Caco-2 (cell line): Measurements from ENCODE around the gene EPB41L4A. TPM values are rescaled to one million over a fixed set of nuclear protein-coding genes. Genes with fewer than 3 reads are reported as not detected.

Source experiments
- BruUV-seq: library from RNA; stranded (reverse); fragments of 400-500 nt; replicated peaks from 2 replicates; lab custom pipeline; 2021; lab: Mats Ljungman, UMichigan
- CTCF ChIA-PET: fragments of 300-600 bp; sonication (Branson Sonifier 250); formaldehyde crosslinking; loops from one replicate; lab custom pipeline; 2022; ENCODE audit warnings: antibody characterized with exemption; lab: Charles Lee
- POLR2A ChIA-PET: fragments of 300-600 bp; sonication (Branson Sonifier 250); formaldehyde crosslinking; loops from one replicate; lab custom pipeline; 2022; ENCODE audit warnings: antibody characterized with exemption; lab: Charles Lee
- DNase-seq, 2 experiments: peaks; one replicate each; pipeline versions ENCODE4 v3.0.0 to v3.0.0-alpha.2; 2020 to 2022
- H3K27me3 ChIP-seq: replicated peaks from 2 replicates; pipeline ENCODE4 v1.6.0; 2011; ENCODE audit warnings: low read length; ENCODE audit not compliant: control insufficient read depth, insufficient read depth
- H3K36me3 ChIP-seq: 2 replicates; pipeline ENCODE4 v1.5.1; 2011; ENCODE audit warnings: low read length; ENCODE audit not compliant: control insufficient read depth, insufficient read depth
- H3K4me1 ChIP-seq: fragments of 250-450 bp; sonication (Bioruptor Pico); 2 replicates; pipeline ENCODE4 v1.5.1; 2020; ENCODE audit warnings: mild to moderate bottlenecking
- H3K4me3 ChIP-seq: 2 replicates; pipeline ENCODE4 v1.5.1; 2011; ENCODE audit warnings: low read depth, mild to moderate bottlenecking, control low read depth, low read length
- H3K9me3 ChIP-seq: fragments of 250-450 bp; sonication (Bioruptor Pico); 2 replicates; pipeline ENCODE4 v1.5.1; 2020; ENCODE audit warnings: mild to moderate bottlenecking, moderate library complexity
- H3K27ac Mint-ChIP-seq: one replicate; pipeline ENCODE4 v1.8.0; 2022; ENCODE audit warnings: mixed read lengths; ENCODE audit not compliant: unreplicated experiment
- H3K27me3 Mint-ChIP-seq: one replicate; pipeline ENCODE4 v1.8.0; 2022; ENCODE audit warnings: mixed read lengths; ENCODE audit not compliant: insufficient read depth, unreplicated experiment
- H3K36me3 Mint-ChIP-seq: one replicate; pipeline ENCODE4 v1.8.0; 2022; ENCODE audit warnings: mild to moderate bottlenecking, mixed read lengths; ENCODE audit not compliant: insufficient read depth, unreplicated experiment
- H3K4me1 Mint-ChIP-seq: one replicate; pipeline ENCODE4 v1.8.0; 2022; ENCODE audit warnings: low read depth, mixed read lengths; ENCODE audit not compliant: unreplicated experiment
- H3K4me3 Mint-ChIP-seq: one replicate; pipeline ENCODE4 v1.8.0; 2022; ENCODE audit warnings: mild to moderate bottlenecking, moderate library complexity, mixed read lengths; ENCODE audit not compliant: unreplicated experiment
- H3K9me3 Mint-ChIP-seq: one replicate; pipeline ENCODE4 v1.8.0; 2022; ENCODE audit warnings: mixed read lengths; ENCODE audit not compliant: unreplicated experiment
- CTCF ChIP-seq, 2 experiments: fragments of 200-600 bp in 1 of 2; IDR thresholded peaks; 1 replicate in 1 of 2; 2 replicates in 1 of 2; pipeline versions ENCODE4 v1.5.1 to v1.8.0; 2011 to 2022; ENCODE audit warnings: antibody characterized with exemption in 1 of 2, control low read depth in 1 of 2, inconsistent platforms in 1 of 2, low read depth in 1 of 2, low read length in 1 of 2, mild to moderate bottlenecking in 1 of 2, moderate library complexity in 1 of 2; ENCODE audit not compliant: insufficient read depth in 1 of 2, severe bottlenecking in 1 of 2, unreplicated experiment in 1 of 2
- intact Hi-C: fragments of 100-400 bp; cut with micrococcal nuclease; formaldehyde crosslinking; loops from one replicate; pipeline ENCODE4 v1.10.0; 2022; ENCODE audit not compliant: unreplicated experiment
- total RNA-seq: library from RNA; stranded (reverse); gene quantifications from 2 replicates; pipeline ENCODE4 v1.2.3, GENCODE V29; 2022

The EPB41L4A gene
- total RNA-seq, 1 experiment from 2014 or later: 1.4 TPM

DNA sequence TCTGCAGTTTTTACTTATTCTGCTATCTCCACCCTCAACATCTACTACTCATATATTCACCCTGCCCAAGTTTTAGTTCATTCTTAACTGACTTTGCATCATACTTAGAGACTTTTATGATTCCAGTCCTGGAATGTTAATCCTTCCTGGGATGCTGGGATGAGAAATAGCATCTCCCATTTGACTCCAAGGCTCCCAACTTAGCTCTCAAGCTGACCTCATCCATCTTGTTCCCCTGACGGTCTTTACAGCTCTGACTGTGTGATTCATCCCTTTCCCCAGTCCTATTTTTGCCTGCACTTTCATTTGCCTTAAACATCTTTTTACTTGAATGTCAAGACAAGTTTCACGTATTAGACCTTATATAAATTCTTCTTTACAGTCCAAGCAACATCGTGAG is 297.8 kb downstream of the EPB41L4A start:
- Mint-ChIP-seq H3K4me3 (no peak overlapping the region), H3K4me1 (no peaks in the 10 kb centered on the region), H3K9me3 (no peaks in the 10 kb centered on the region), H3K27me3 (peaks cover 22% of the 10 kb centered on the region), H3K27ac (no peak overlapping the region), H3K36me3 (no peaks in the 10 kb centered on the region)
- no peaks in the 10 kb centered on the region for H3K4me1 ChIP-seq
- DNase-seq: no peak
- TF ChIP-seq CTCF (IDR thresholded peaks at IDR 0.05; ENCODE audit: insufficient read depth in 1 of 2, low read depth in 1 of 2, low read length in 1 of 2, severe bottlenecking in 1 of 2, unreplicated experiment in 1 of 2): no peak
- BruUV-seq: no TSS peak
- H3K4me3 ChIP-seq: no peak overlapping the region
- ChIA-PET CTCF (no interaction called here), POLR2A (no interaction called here)
- intact Hi-C loops: no loop called here
- H3K27me3 ChIP-seq: no peaks in the 10 kb centered on the region
- no peaks in the 10 kb centered on the region for H3K36me3 ChIP-seq
- no peaks in the 10 kb centered on the region for H3K9me3 ChIP-seq

DNA sequence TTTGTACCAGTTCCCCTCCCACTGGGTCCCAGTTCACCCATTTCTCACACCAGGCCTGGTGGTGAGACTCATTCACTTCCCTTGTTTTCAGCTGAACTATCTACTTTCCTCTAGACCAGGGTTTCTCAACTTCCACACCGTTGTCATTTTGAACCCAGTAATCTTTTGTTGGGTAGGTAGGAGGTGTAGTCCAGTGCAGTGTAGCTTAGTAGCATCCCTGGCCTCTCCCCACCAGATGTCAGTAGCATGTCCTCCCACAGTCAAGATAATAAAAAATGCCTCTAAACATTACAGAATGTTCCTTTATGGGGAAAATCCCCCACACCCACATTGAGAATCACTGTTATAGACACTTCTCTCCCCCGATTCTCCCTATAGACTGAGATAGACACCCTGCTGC is 299.1 kb downstream of the EPB41L4A start:
- H3K9me3 Mint-ChIP-seq: no peaks in the 10 kb centered on the region
- H3K27me3 Mint-ChIP-seq: peaks cover 23% of the 10 kb centered on the region
- no peak overlapping the region for H3K27ac Mint-ChIP-seq
- no peaks in the 10 kb centered on the region for H3K9me3 ChIP-seq
- no peak for TF ChIP-seq CTCF (IDR thresholded peaks at IDR 0.05; ENCODE audit: insufficient read depth in 1 of 2, low read depth in 1 of 2, low read length in 1 of 2, severe bottlenecking in 1 of 2, unreplicated experiment in 1 of 2)
- BruUV-seq: no TSS peak
- CTCF ChIA-PET: no interaction called here
- no peaks in the 10 kb centered on the region for H3K4me1 ChIP-seq
- H3K36me3 Mint-ChIP-seq: no peaks in the 10 kb centered on the region
- H3K4me1 Mint-ChIP-seq: no peaks in the 10 kb centered on the region
- POLR2A ChIA-PET: no interaction called here
- no peak overlapping the region for H3K4me3 ChIP-seq
- intact Hi-C loops: no loop called here
- H3K36me3 ChIP-seq: no peaks in the 10 kb centered on the region
- no peak for DNase-seq
- H3K27me3 ChIP-seq: no peaks in the 10 kb centered on the region
- H3K4me3 Mint-ChIP-seq: no peak overlapping the region

DNA sequence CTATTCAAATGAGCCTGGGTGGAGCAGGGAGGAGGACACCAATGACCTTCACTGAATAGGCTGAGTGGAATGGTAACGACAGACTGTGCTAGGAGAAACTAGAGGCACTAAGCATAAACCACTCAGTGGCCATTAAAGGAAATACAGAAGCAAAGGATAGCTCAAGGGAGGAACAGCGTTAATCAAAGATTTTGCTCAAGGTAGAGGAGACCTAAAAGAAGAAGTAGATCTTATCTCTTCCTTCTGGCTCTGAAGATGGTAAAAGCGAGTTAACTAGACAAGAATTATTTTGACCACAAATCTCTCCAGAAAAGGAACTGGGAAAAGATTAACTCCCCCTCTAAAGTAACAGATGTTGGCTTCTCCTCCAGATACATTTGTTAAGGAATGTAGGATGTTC is 299.6 kb downstream of the EPB41L4A start:
- no peaks in the 10 kb centered on the region for H3K9me3 Mint-ChIP-seq

More for the DNA sequence above, 299.6 kb downstream of the EPB41L4A start:
- TF ChIP-seq CTCF (IDR thresholded peaks at IDR 0.05; ENCODE audit: insufficient read depth in 1 of 2, low read depth in 1 of 2, low read length in 1 of 2, severe bottlenecking in 1 of 2, unreplicated experiment in 1 of 2): no peak
- BruUV-seq: no TSS peak
- no peak for DNase-seq
- intact Hi-C loops: no loop called here
- ChIA-PET CTCF (no interaction called here), POLR2A (no interaction called here)
- Histone ChIP-seq H3K4me1 (no peaks in the 10 kb centered on the region), H3K9me3 (no peaks in the 10 kb centered on the region), H3K27me3 (no peaks in the 10 kb centered on the region), H3K36me3 (no peaks in the 10 kb centered on the region), H3K4me3 (no peak overlapping the region)
- Mint-ChIP-seq H3K36me3 (no peaks in the 10 kb centered on the region), H3K4me3 (no peak overlapping the region), H3K4me1 (no peaks in the 10 kb centered on the region), H3K27ac (no peak overlapping the region), H3K27me3 (peaks cover 19% of the 10 kb centered on the region)
